RWPE2 (cell line): ENCODE results near the gene ZFHX3.
"Not testable (repeated sequence)": the region's sequence is repeated elsewhere in the genome, so short reads cannot be mapped to it uniquely, and the experiment has no call there.

Experiments
- ATAC-seq: fragments of 200-7000 bp; cut with Tn5 transposase; 3 replicates; pipeline ENCODE4 v1.9.1; 2021; ENCODE audit warnings: low read depth
- DNase-seq: peaks from one replicate; pipeline ENCODE4 v3.0.0-alpha.2; 2020; ENCODE audit warnings: low spot score
- H3K27ac ChIP-seq: fragments of 450-650 bp; 2 replicates; pipeline ENCODE4 v1.5.1; 2017; ENCODE audit warnings: mild to moderate bottlenecking; ENCODE audit not compliant: poor library complexity, severe bottlenecking
- H3K27me3 ChIP-seq: fragments of 250-450 bp; sonication (Bioruptor Pico); 2 replicates; pipeline ENCODE4 v1.5.1; 2021; ENCODE audit warnings: mild to moderate bottlenecking, moderate library complexity; ENCODE audit not compliant: insufficient read depth, poor library complexity, severe bottlenecking
- H3K36me3 ChIP-seq: fragments of 250-450 bp; sonication (Bioruptor Pico); 2 replicates; pipeline ENCODE4 v1.5.1; 2020; ENCODE audit warnings: low read depth, mild to moderate bottlenecking, moderate library complexity
- H3K4me1 ChIP-seq: fragments of 250-450 bp; sonication (Bioruptor Pico); 2 replicates; pipeline ENCODE4 v1.5.1; 2021; ENCODE audit warnings: mild to moderate bottlenecking, moderate library complexity; ENCODE audit not compliant: insufficient read depth, poor library complexity, severe bottlenecking
- H3K4me3 ChIP-seq: fragments of 250-450 bp; sonication (Bioruptor Pico); 2 replicates; pipeline ENCODE4 v1.5.1; 2021; ENCODE audit warnings: mild to moderate bottlenecking, moderate library complexity; ENCODE audit not compliant: severe bottlenecking
- H3K9me3 ChIP-seq: fragments of 250-450 bp; sonication (Bioruptor Pico); 2 replicates; pipeline ENCODE4 v1.5.1; 2021; ENCODE audit warnings: mild to moderate bottlenecking, moderate library complexity; ENCODE audit not compliant: severe bottlenecking
- TF ChIP-seq, protein P1 (sequence below): fragments of 450-650 bp; IDR thresholded peaks from one replicate; pipeline ENCODE4 v1.5.1; 2017; ENCODE audit warnings: mild to moderate bottlenecking, moderate library complexity; ENCODE audit not compliant: poor library complexity, severe bottlenecking

The ZFHX3 gene

DNA sequence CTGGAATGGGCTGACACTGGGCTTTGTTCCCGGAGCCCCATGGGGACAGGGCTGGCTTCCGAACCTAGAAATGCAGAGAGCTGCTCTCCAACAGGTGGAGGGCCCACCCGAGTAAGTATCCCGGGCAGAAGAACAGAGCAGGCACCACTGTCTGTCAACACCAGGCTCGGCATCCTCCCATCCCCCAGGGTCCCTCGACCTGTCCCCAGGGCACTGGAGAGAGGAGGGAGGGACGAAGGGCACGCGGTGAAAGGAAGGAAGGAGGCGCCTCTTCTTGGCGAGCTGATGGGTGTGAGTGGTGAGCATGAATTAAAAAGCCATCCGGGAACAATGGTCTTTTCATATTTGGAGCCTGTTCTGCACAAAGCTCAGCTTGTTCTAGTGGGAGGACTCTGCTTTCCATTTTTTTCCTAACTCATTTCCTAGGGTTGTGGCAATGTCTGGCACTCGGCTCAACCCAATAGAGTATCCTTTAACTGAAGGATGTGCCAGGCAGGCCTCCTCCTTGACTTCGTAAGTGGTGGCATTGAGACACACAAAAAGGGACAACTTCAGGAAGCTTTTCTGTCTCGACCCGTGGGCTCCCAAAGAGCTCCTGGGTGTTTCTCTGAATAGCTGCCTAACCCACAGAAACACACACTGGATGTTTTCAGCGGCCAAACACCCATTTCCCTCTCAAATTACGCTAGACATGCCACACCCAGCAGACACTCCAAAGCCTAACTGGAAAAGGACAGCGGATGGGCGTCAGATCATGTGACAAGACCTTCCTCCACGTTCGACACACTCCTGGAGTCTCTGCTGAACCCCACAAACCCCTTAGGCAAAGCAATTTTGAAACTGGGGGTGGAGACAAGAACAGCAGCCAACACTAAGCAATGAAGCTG, 47.7 kb downstream of the ZFHX3 start:
- TF ChIP-seq, protein P1, sequence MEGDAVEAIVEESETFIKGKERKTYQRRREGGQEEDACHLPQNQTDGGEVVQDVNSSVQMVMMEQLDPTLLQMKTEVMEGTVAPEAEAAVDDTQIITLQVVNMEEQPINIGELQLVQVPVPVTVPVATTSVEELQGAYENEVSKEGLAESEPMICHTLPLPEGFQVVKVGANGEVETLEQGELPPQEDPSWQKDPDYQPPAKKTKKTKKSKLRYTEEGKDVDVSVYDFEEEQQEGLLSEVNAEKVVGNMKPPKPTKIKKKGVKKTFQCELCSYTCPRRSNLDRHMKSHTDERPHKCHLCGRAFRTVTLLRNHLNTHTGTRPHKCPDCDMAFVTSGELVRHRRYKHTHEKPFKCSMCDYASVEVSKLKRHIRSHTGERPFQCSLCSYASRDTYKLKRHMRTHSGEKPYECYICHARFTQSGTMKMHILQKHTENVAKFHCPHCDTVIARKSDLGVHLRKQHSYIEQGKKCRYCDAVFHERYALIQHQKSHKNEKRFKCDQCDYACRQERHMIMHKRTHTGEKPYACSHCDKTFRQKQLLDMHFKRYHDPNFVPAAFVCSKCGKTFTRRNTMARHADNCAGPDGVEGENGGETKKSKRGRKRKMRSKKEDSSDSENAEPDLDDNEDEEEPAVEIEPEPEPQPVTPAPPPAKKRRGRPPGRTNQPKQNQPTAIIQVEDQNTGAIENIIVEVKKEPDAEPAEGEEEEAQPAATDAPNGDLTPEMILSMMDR: no peak
- Histone ChIP-seq H3K27me3 (no peaks in the 10 kb centered on the region), H3K4me1 (peaks cover 25% of the 10 kb centered on the region), H3K27ac (peak overlapping the region; percentile 13), H3K9me3 (peaks cover 2% of the 10 kb centered on the region), H3K36me3 (peaks cover 3% of the 10 kb centered on the region; the same call in 1 of the 2 replicates), H3K4me3 (no peak overlapping the region)
- ATAC-seq (peak; percentile 15), DNase-seq (peak; percentile 38)

DNA sequence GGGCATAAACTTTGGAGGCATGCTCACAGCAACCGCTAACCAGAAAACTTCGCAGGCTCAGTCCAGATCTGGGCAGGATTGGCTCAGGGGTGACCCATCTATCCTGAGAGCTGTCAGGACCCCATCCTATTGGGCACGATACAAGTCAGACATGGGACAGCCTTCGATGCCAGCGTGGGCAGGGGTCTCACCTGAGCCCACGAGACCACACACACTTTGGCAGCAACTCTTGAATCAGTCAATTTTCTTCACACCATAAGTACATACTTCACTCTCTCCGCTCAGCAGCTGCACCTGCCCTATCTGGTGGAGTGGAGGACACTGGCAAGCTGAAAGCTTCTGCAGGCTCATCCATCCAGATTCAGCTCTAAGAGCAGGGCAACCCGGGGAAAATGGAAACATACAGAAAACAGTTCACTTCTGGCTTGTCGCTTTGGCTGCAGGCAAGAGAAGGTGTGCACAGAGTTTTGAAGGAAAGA, 48.3 kb downstream of the ZFHX3 start:
- TF ChIP-seq, protein P1: no peak
- Histone ChIP-seq H3K4me1 (peaks cover 25% of the 10 kb centered on the region), H3K27ac (no peak overlapping the region), H3K27me3 (no peaks in the 10 kb centered on the region), H3K4me3 (no peak overlapping the region), H3K9me3 (peaks cover 2% of the 10 kb centered on the region), H3K36me3 (peaks cover 3% of the 10 kb centered on the region; the same call in 1 of the 2 replicates)
- DNase-seq: no peak
- no peak for ATAC-seq

DNA sequence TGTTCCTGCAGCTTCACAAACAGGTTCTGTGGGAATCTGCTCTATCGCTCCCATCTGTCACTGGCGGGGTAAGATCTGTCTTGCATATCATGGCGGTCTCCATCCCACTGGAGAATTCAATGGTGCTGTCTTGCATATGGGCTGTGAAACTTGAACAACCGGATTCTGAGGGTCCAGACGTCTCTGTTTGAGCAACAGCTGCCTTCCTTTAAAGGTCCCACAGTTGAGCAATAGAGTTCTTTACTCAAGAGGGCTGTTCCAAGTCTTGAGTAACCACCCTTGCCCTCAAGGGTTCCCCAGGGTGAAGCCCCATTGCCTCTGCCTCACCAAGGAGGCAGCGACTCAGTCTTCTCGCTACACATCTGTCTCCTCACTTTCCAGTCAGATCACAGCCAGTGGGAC, 50.8 kb downstream of the ZFHX3 start:
- H3K4me1 ChIP-seq: peaks cover 44% of the 10 kb centered on the region
- ATAC-seq: peak; percentile 62
- no peaks in the 10 kb centered on the region for H3K27me3 ChIP-seq
- H3K27ac ChIP-seq: peak overlapping the region; percentile 1
- TF ChIP-seq, protein P1: no peak
- H3K9me3 ChIP-seq: peaks cover 2% of the 10 kb centered on the region
- H3K36me3 ChIP-seq: peaks cover 3% of the 10 kb centered on the region; the same call in 1 of the 2 replicates
- no peak overlapping the region for H3K4me3 ChIP-seq
- DNase-seq: no peak

DNA sequence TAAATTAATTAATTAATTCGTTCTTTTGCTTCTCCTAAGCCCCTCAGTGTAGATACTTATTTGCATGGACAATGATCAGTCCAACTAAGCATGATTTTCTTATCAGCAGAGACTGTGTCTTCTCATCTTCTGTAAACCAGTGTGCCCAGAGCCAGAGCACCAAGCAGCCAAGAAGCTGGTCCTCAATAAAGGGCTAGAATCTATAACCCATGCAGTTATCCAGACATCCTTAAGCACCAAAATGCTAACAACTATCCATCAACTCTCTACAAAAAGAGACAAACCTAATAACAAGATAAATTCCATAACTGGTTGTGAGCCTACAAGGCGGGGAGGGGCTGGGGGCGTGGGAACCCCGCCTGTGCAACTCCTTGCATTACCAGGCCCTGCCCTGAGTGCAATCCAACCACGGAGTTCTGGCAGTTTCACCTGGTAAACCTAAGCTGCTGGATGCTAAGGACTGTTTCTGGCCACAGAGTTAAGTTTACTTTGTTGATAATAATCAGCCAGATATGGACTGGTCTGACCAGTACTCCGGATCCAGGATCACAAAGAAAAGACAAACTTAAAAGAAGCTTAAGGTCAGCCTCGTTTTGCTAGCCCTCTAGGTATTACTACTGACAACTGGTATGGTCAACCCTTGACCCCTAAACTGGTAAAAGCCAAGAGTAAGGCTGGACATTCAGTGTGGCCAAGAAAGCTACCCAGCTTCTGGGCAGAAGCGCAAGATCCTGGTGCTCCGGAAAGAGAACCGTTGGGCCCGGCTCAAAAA, 51.5 kb downstream of the ZFHX3 start:
- DNase-seq: no peak
- TF ChIP-seq, protein P1: no peak
- Histone ChIP-seq H3K27me3 (no peaks in the 10 kb centered on the region), H3K36me3 (peaks cover 3% of the 10 kb centered on the region; the same call in 1 of the 2 replicates), H3K4me3 (no peak overlapping the region), H3K9me3 (no peaks in the 10 kb centered on the region), H3K4me1 (peaks cover 51% of the 10 kb centered on the region), H3K27ac (peak overlapping the region; percentile 1)
- ATAC-seq: no peak

DNA sequence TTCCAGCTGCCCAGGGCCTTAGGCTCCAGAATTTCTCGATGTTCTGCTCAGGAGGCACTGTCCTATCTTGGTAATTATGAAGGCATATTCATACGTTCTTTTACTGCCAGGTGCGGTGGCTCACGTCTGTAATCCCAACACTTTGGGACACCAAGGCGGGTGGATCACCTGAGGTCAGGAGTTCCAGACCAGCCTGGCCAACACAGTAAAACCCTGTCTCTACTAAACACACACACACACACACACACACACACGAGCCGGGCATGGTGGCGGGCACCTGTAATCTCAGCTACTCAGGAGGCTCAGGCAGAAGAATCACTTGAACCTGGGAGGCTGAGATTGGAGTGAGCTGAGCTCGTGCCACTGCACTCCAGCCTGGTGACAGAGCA, 52.1 kb downstream of the ZFHX3 start:
- H3K9me3 ChIP-seq, DNase-seq, ATAC-seq, H3K36me3 ChIP-seq, H3K27ac ChIP-seq, H3K4me3 ChIP-seq, H3K27me3 ChIP-seq: not testable (repeated sequence)
- H3K4me1 ChIP-seq: peaks cover 56% of the 10 kb centered on the region
